ENCODE results near the gene IL18BP. TPM values are rescaled to one million over a fixed set of nuclear protein-coding genes. Genes with fewer than 3 reads are reported as not detected.

Gene IL18BP
- total and polyA plus RNA-seq, 2 donors (not counting 1 experiment from before 2014, with no cell fraction given) = 25.9 to 37.3 TPM

GRCh38 chr11:72039856-72040401 lies 41.2 kb downstream of the IL18BP start:
- Histone ChIP-seq H3K4me2 (replicated peaks; ENCODE audit: low read depth, low read length, poor library complexity, severe bottlenecking) (peak overlapping the region; percentile 90), H3K9ac (ENCODE audit: low read length) (peak overlapping the region; percentile 94), H3K9me3 (ENCODE audit: control extremely low read depth in 1 of 3, control insufficient read depth in 2 of 3, insufficient read depth in 1 of 3, low read length in 2 of 3) (no peaks in the 10 kb centered on the region), H4K20me1 (ENCODE audit: control insufficient read depth, insufficient read depth, low read length, poor library complexity, severe bottlenecking) (peaks cover 24% of the 10 kb centered on the region), H3K36me3 (replicated peaks in 1 of 2; ENCODE audit: control extremely low read depth in 1 of 2, control insufficient read depth in 1 of 2, extremely low read depth in 1 of 2, insufficient read depth in 2 of 2, low read length in 1 of 2) (peaks cover 3 to 17% of the 10 kb centered on the region in 2 experiments), H3K4me1 (ENCODE audit: control insufficient read depth in 2 of 2, insufficient read depth in 2 of 2, low read length in 2 of 2) (peaks cover 45 to 54% of the 10 kb centered on the region in 2 donors), H3K27ac (ENCODE audit: low read length in 2 of 2) (peak overlapping the region; percentile 72 to 92), H2AFZ (ENCODE audit: insufficient read depth, low read depth, low read length, poor library complexity, severe bottlenecking) (peak overlapping the region; percentile 98), H3K79me2 (ENCODE audit: control insufficient read depth, insufficient read depth, low read length) (peaks cover 100% of the 10 kb centered on the region), H3K4me3 (ENCODE audit: control extremely low read depth in 1 of 5, extremely low read depth in 1 of 5, insufficient read depth in 1 of 5, low read depth in 2 of 5, low read length in 4 of 5) (peak overlapping the region; percentile 72 to 86 (median 83)), H3K27me3 (replicated peaks in 1 of 4; ENCODE audit: control extremely low read depth in 1 of 4, control insufficient read depth in 3 of 4, insufficient read depth in 4 of 4, low read length in 3 of 4) (no peaks in the 10 kb centered on the region)
- ATAC-seq (ENCODE audit: low read depth) (no peak), DNase-seq (peak; percentile 24)
- Mint-ChIP-seq H3K4me3 (no peak overlapping the region), H3K9me3 (ENCODE audit: insufficient read depth) (no peaks in the 10 kb centered on the region), H3K4me1 (peaks cover 36% of the 10 kb centered on the region), H3K27ac (no peak overlapping the region), H3K27me3 (no peaks in the 10 kb centered on the region)
- intact Hi-C loops (cut with micrococcal nuclease) = loop anchor here (1.0 to 5.0 kb wide), 4 partner anchors 15 to 183 kb away; partner anchors contain the start of gene ANAPC15
- POLR2A ChIA-PET = interaction anchor here (0.6 to 1.6 kb wide), 10 partner anchors 11 to 191 kb away, joined by 3 to 8 read pairs (median 4); partner anchors contain the start of genes ANAPC15, RNF121 and XNDC1N
- WGBS (ENCODE audit: insufficient coverage) = 18% methylated on average over 6 of the region's 6 CpGs
- no peak for TF ChIP-seq EZH2 (IDR thresholded peaks at IDR 0.05; ENCODE audit: borderline replicate concordance, insufficient read depth, low read depth, low read length, poor library complexity, severe bottlenecking)
- no peak for TF ChIP-seq CTCF (IDR thresholded peaks at IDR 0.05)
- CTCF ChIA-PET = interaction anchor here (0.5 to 8.5 kb wide), 11 partner anchors 9 to 1748 kb away, joined by 3 to 117 read pairs (median 5); partner anchors contain the start of genes RNF121 and XNDC1N

Data from B cell (primary cell).